Gastroesophageal sphincter (tissue), 3 donors: Measurements from ENCODE around the gene XDH.

ENCODE experiments used
- CTCF ChIP-seq, 4 experiments: fragments of 200-600 bp in 2 of 4; fragments of 450-650 bp in 2 of 4; sonication (generic) in 1 of 4; IDR thresholded peaks; one replicate each; pipeline ENCODE4 v1.5.1; 2017 to 2019; ENCODE audit warnings: antibody characterized with exemption in 4 of 4, mild to moderate bottlenecking in 2 of 4, moderate library complexity in 2 of 4
- EP300 ChIP-seq: sonication (generic); formaldehyde crosslinking; IDR thresholded peaks from one replicate; pipeline ENCODE4 v1.6.1; 2017; ENCODE audit warnings: antibody characterized with exemption, mild to moderate bottlenecking
- POLR2A ChIP-seq, 2 donors: fragments of 450-650 bp; IDR thresholded peaks; one replicate each; pipeline ENCODE4 v1.6.1; 2017; ENCODE audit warnings: antibody characterized with exemption in 2 of 2, mild to moderate bottlenecking in 2 of 2, moderate library complexity in 1 of 2

DNA sequence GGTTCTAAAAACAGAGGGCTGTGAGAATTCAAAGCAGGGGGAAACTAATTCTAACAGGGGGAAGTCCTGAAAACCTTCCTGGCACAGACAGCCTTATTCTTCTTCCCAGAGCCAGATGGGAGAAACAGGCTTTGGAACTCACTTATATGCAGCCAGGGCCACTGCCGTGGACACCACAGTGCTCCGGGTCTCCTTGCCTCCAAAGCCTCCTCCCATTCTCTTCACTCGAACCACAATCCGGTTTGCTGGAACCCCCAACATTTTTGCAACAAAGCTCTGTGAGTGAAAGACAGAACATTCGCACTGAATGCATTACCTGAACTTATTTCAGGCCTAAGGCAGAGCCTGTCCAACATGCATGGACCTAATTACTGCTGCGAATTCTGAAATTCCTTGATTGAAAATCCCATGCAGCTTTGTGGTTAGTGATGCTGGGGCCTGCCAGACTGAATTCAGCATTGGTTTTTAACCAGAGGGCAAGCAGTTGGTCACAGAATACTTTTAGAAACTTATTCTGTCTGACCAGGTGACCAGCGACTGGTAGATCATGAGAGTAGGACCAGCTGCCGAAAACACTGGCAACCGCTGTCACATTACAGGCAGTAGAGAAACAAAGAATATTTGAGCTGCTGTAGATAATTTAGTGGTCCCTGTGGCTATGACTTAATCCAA lies 48.6 kb downstream of the XDH start:
- TF ChIP-seq CTCF (IDR thresholded peaks at IDR 0.05) (no peak), POLR2A (IDR thresholded peaks at IDR 0.05) (no peak), EP300 (no peak)
